SH-SY5Y (cell line): ENCODE data around the gene COQ5.

Experiments
- GATA2 ChIP-seq: IDR thresholded peaks from 2 replicates; pipeline ENCODE4 v1.6.1; 2011; ENCODE audit warnings: mild to moderate bottlenecking, low read depth, low read length
- GATA3 ChIP-seq: IDR thresholded peaks from 2 replicates; pipeline ENCODE4 v1.6.1; 2011; ENCODE audit warnings: low read depth, mild to moderate bottlenecking, low read length, moderate library complexity

DNA sequence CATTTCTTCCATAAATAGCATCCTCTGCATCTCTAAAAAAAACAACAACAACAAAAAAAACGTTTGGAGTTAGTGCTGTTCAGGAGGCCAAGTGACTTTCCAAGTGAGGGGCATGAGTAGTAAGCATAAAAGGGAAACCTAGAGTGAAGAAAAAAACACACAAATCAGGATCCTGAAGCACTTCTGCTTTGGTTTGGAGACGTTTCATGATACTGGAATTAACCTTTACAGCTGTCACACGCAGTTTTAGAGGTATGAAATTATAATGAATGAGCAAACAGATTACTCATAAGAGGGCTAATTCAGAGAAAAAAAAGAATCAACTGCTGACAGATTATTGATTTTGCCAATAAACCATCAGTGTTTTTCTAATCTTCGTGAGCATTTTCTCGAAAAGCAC is 63.2 kb downstream of the COQ5 start:
- TF ChIP-seq GATA2 (no peak), GATA3 (no peak)
